ENCODE data around the gene PTPRU.

DNA sequence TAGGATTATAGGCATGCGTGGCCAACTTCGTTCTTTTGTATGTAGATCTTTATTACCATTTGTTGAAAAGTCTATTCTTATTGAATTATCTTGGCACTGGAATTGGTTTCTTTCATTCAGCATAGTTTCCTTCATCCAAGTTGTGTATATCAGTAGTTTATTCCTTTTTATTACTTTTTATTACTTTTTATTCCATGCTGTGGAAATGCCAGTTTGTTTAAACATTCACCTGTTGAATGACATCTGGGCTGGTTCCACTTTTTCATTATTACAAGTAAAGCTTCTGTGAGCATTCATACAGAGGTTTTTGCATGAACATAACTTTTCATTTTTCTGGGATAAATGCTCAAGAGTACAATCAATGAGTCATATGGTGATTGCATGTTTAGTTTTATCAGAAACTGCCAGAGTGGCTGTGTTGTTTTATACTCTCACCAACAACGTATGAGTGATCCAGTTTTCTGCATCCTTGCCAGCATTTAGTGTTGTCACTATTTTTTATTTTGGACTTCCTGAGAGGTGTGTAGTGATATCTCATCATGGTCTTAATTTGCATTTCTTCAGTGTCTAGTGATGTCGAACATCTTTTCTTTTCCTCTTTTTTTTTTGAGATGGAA is 28.6 kb downstream of the PTPRU start:
- TF ChIP-seq MYC (IDR thresholded peaks at IDR 0.05; ENCODE audit: low read depth, low read length): no peak
- no peak for TF ChIP-seq CTCF (IDR thresholded peaks at IDR 0.05; ENCODE audit: low read depth, low read length)
- no peak for TF ChIP-seq POLR2A (IDR thresholded peaks at IDR 0.05; ENCODE audit: extremely low read depth, insufficient read length)
